ENCODE results near the gene MLNR.

Gene MLNR

DNA sequence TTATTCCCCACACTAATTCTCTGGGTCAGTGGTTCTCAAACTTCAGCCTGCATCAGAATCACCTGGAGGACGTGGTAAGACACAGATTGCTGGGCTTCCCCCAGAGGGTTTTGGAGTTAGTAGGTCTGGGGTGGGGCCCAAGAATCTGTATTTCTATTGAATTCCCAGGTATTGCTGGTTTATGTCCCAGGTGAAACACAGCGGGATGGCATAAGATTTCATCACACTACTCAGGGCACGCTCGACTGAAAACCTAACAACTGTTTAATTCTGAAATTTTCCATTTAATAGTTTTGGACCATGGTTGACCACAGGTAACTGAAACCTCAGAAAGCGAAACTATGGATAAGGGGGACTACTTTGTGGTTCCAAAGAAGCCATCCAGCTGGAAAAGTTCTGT is 6.5 kb downstream of the MLNR start:
- DNase-seq: no peak

DNA sequence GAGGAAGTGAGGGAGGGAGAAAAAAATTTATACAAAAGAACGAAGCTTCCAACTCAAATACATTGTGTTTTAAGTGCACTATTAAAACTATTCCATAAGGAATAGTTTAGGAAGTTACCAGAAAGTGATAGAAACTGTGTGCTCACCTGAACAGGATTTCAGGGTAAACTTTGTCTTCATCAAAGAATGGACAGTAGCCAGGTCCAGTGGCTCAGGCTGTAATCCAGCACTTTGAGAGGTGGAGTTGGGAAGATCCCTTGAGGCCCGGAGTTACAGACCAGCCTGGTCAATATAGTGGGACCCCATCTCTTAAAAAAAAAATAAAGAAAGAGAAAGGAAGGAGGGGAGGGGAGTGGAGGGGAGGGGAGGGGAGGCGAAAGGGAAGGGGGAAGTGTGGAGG is 14.6 kb downstream of the MLNR start:
- no peak for DNase-seq

DNA sequence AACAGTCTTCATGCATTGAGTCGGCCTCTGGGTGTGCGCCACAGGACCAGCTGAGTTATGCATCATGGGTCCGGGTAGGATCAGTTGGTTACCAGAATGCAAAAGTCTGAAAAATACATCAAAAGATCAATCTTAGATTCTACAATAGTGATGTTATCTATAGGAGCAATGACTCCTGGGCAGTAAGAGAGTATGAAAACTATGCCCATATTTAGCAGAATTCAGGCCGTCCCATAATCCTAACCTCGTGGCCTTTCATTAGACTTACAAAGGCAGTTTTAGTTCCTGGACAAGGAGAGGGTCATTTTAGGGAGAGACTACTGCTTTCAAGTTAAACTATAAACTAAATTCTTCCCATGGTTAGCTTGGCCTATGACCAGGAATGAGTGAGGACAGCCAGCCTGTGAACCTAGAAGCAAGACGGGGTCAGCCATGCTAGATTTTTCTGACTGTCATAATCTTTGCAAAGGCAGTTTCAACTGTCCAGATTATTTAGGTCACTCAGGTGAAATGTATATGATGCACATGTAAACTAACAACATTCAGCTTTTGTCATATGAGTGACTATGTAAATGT is 15.8 kb downstream of the MLNR start:
- no peak for DNase-seq

DNA sequence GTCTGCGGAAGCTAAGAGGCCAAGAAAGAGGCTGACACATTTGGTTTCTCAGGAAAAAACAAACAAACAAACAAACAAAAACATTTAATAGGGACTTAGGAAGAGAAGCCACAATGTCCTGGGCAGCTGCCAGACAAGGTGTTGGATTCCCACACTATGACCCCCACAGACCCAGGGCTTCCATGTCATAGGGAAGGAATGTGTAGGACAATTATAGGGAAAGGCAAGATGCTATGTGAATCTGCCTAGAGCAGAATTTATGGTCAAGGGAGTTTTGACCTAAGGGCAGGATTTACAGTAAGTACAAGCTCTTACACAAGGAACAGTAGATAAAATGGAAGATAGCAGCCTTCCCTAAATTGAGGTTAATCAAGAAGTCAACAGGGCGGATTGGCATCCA is 18.5 kb downstream of the MLNR start:
- DNase-seq: no peak

DNA sequence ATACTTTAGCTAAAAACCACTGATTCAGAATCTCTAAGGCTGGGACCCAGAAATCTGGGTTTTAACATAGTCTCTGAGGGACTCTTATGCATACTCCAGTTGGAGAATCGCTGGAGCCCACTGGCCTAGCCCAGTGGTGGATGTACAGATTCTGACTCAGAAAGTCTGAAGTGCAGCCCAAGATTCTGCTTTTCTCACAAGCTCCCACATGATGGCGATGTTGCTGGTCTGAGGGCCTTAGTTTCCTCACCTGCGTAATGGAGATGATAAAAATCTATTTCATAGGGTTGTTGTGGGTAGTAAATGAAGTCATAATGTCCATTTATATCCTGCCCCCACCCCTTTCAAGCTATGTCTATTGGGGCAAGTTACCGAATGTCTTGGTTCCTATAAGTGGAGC is 19.9 kb downstream of the MLNR start:
- DNase-seq: no peak

DNA sequence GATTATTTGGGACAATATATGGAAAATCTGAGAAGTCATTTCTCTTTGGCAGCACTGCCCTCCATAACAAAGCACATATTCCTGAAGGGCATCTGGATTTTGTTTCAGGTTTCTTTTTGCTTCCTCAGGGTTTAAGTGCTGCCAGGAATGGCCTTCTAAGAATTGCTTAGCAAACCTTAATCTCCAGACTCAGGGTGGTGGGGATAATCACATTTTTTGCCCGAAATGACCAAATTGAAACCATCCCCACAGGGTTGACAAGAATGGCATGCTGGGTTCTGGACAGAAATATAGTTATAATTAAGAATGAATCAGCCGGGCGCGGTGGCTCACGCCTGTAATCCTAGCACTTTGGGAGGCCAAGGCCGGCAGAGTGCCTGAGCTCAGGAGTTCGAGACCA is 21.2 kb downstream of the MLNR start:
- DNase-seq: no peak

DNA sequence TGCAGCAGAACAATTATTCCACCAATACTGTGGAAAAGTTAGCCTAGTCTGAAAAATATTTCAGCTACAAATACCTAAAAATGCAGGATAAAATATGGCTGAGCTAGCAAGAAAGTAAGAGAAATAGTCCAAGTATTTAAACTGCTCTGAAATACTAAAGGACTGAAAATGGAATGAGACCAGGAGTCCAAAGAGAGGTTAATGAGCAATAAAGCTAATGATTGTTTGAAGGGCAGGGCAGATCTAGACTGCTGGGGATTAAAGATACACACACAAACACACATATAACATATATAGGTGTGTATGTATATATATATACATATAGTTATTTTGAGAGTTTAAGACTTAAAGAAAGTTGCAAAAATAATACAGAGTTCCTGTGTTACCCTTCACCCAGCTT is 25.0 kb downstream of the MLNR start:
- no peak for DNase-seq

DNA sequence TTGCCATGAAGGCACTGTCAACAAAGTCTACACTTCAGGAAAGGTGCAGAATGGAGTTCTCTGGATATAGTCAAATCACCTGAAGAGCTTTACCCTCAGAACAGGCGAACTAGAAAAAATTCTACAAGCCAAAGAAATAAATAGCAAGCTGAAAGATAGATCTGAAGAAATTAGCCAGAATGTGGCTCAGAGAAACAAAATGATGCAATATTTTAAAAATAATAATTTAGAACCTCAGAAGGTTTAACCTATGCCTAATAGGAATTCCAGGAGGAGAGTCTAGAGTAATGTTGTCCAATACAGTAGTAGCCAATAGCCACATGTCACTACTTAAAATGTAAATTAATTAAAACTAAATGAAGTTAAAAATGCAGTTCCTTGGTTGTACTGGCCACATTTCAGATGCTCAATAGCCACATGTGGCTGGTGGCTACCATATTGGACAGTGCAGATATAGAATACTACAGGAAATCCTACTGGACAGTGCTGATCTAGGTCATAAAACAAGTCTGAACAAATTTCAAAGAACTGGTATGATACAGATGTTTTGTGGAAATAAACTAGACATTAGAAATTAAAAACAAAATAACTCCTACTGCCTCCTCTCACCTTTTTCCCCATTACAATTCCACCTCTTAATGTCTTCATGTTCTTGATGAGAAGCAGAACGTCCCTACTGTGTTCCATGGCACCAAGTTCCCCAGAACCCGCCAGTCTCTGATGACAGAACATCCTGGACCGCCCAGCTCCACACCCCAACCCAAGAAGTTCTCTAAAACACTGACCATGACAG is 26.9 kb downstream of the MLNR start:
- no peak for DNase-seq

DNA sequence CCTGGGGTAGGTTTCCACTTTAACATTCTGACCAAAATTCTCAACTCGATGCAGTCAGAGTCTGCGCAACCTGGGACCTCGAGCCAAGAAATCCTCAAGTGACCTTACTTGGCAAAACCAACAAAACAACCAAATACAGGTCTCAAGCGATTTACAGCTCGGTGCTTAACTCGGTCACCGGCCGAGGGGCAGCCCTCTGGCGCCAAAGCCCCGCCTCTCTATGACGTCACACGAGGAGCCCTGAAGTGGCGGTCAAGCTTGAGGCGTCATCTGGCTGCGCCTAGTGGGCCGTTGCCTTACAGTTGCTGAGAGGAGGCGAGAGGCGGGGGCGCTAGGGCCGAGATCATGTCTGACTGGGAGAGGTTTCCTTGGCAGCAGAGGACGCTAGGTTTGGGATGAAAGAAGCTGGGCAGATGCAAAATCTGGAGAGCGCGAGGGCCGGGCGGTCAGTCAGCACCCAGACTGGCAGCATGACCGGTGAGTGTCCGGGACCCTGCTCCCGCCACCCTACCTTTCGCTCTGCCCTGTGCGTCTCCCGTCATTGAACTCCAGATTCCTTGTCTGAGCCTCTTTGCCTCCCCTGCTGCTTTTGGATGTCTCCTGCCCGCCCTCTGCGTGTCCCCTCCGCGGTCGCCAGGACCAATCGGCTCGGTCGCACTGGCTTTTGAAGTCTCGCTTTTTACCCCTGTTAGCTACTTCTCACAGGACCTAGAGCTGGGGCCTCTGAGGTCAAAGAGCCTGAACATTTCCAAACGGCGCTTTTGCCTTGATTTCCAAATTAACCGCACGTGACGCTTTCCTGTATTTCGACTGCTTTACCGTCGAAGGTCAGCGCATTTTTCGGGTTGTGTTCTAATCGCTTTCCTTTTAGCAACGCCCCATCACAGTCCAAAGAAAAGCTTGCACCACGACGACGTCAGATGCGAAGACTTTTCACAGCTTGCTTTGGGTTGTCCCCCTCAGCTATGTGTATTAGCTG is 27.8 kb downstream of the MLNR start, which contains the start of gene CDADC1:
CDADC1 (plus strand) TSS at position 283 of the 979 bp plus-strand sequence; CDS start at position 396, 113 bp downstream.
- DNase-seq: peak; percentile 79

DNA sequence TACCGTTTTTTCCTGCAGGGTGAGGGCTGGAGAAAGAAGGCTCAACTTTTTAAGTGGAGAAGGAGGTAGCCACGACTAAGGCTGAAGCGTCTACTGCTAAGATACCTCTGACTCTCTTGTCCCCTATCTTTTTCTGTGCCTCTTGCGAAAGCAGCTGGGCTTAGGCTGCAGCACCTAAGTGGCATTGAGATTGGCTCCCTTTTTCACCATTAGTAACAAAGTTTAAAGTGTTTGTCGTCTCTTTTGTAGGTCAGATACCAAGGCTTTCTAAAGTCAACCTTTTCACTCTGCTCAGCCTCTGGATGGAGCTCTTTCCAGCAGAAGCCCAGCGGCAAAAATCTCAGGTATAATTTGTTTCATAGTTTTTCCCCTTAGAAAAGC is 28.5 kb downstream of the MLNR start:
- DNase-seq: no peak

DNA sequence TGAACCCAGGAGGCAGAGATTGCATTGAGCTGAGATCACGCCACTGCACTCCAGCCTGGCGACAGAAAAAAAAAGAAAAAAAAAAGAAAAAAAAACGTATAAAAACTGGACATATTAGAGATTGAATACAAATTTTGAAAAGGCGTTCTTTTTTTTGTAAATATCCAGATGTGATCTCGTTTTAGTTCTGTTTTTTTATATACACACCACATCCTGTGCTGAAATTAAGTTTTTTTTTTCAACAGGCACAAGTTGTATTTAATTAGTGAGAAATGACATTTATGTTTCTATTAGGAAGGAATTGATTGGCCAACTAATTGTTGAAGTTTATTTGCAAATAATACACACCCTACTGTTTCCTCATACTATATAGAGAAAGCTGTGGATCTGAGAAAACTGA is 31.2 kb downstream of the MLNR start:
- DNase-seq: no peak

DNA sequence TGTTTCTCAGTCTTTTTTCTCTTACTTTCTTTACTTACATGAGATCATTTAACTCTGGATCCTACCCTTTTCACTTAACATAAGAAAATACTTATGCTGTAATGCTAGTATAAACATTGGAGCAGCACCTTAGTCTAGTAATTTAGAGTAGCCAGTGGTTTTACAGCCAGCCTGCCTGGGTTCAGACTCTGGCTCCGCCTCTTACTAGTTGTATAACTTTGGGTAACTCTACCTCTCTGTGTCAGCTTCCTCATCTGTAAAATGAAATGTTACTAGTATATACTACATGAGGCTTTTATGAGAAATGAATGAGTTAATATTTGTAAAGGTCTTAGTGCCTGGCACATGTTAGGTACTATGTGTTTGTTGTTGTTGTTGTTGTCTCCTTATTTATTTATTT is 33.2 kb downstream of the MLNR start:
- no peak for DNase-seq

DNA sequence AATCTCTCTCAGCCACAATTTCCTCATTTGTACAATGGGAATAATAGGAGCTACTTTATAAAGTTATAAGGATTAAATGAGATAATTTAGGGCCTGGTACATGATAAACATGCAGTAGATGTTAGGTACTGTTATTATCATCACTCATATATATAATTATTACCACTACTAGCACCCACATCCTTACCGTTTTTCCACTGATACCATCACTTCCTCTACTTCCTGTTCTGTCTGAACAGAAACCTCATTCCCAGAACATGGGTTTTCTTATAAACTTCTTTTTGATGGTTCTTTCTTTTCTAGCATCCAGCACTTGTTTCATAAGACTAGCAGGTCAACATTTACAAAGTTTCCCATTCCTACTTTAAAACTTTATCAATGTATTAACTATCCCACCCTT is 33.9 kb downstream of the MLNR start:
- no peak for DNase-seq

DNA sequence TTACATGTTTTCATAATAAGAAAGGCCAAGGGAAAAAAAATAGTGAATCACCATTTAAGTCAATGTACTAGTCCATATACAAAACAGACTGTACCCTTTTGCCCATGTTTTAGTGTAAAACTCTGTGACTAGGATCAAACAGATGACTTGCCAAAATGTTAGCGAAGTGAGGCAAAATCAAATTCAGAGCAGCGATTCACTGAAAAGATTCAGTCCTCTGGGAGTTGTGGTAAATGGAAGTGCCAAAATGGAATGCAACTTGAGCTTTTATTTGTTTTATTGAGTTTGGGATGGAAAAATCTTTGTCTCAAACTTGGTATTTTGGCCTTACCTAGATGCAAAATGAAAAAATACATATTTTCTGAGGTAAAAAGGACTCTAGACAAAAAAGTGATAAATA is 36.7 kb downstream of the MLNR start:
- DNase-seq: no peak

DNA sequence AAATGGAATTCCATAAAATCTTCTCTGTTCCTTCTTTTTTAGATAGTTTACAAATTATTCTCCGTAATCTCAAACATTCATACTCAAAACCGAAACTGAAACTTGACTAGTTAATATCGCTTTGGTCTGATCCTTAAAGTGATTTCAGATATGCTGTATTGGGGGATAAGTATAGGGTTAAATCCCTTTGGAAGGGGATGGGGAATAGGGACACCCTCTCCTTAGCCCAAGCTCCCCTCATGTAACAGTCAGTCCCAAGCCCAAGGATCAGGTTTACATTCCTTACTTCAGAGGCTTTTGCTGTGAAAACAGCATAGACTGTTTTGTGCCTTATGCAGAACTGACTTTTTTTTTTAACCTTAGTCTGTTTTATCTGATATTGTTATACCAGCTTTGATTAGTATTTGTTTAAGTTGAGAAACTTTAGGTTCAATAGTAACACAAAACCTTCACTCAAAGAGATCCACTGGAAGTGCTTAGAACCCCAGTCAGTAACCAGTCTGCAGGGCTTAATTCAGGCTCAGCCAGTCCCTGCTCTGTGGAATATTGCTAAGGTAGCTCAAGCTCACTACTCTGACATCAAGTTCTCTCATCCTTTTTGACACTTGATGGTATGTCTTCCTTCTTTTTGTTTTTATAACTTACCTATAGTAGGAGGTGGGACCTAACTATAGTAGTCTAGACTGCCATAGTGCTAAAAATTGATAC is 38.1 kb downstream of the MLNR start:
- no peak for DNase-seq

DNA sequence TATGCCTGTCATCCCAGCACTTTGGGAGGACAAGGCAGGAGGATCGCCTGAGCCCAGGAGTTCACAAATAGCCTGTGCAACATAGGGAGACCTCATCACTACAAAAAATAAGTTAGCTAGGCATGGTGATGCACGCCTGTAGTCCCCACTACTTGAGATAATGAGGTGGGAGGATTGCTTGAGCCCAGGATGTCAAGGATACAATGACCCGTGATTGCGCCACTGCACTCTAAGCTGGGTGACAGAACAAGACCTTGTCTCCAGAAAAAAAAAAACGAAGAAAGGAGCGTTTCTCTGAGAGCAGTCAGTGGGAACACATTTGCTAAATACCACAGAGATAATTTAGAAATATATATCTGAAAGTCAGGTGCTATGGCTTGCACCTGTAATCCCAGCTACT is 39.4 kb downstream of the MLNR start:
- no peak for DNase-seq

DNA sequence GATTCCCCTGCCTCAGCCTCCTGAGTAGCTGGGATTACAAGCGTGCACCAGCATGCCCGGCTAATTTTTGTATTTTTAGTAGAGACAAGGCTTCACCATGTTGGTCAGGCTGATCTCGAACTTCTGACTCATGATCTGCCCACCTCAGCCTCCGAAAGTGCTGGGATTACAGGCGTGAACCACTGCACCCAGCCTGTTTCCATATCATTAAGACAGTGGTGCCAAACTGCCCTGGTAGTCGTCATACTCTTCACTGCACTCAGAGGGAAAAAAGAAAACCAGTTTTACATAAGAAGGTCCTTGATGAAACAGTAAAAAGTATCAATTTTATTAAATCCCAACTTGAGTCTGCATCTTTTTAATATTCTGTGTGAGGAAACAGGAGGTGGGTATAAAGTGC is 42.5 kb downstream of the MLNR start:
- no peak for DNase-seq

DNA sequence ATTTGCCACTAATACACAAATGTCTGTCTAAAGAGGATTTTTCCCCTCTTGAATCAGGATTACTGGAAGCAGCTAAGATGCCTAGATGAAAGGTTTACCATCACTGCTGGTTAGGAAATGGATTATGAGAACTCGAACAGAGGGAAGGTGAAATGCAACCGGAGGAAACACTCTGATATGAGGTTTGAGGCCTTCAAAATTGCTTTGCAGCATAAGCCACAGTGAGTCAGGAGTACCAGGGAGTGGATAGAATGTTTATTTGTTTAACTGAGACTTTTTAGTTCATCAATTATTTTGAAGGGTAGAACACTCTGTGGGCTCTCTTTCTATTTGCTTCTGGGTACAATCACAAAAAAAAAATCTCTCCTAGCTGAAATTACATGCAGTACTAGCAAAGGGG is 45.7 kb downstream of the MLNR start:
- DNase-seq: no peak

DNA sequence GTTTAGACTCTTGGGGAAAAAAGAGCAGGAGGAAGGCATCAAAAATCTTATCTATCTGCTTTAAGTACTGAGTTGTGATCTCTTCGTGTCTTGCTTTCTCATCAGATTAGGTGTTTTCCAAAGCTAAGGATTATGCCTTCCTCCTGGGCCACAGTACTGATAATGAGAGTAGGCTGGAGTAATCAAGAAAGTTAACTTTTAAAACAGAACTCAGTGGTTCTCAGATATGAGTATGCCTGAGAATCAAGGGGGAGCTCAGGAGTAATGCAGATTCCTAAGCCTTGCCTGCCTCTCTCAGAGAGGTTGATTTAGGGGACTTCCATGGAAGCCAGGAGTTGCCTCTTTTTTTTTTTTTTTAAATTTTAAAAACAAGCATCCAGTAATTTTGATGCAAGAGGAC is 51.1 kb downstream of the MLNR start:
- no peak for DNase-seq

Data from NCI-H524 treated with DMSO at 0.1 percent for 48 hours (cell line).